ENCODE measurements around the gene DPF1.

DPF1 gene

GRCh38 chr19:38224014-38224862 is at the start of gene DPF1:
Gene DPF1, minus strand, starts transcription at chr19:38224222. Its CDS starts 80 bp downstream, at chr19:38224142.
- no peaks in the 10 kb centered on the region for H4K20me1 ChIP-seq (ENCODE audit: insufficient read depth, low read length)
- H3K36me3 ChIP-seq (replicated peaks; ENCODE audit: insufficient read depth, low read length), result no peaks in the 10 kb centered on the region
- peaks cover 3% of the 10 kb centered on the region; the same call in 1 of the 2 replicates for H3K4me1 ChIP-seq (ENCODE audit: low read length)
- peak within 1 kb of the TSS; percentile 71 for H3K4me3 ChIP-seq (ENCODE audit: low read length)
- H3K27ac ChIP-seq (ENCODE audit: low read length), result no peak within 1 kb of the TSS
- TF ChIP-seq CTCF (IDR thresholded peaks at IDR 0.05; ENCODE audit: low read length) (peak; percentile 41), EZH2 (optimal IDR thresholded peaks at IDR 0.05; ENCODE audit: low read depth, low read length) (no peak)
- H3F3A ChIP-seq (ENCODE audit: insufficient read depth, low read length), result no peaks in the 10 kb centered on the region
- H3K4me2 ChIP-seq (ENCODE audit: low read depth, low read length), result peak within 1 kb of the TSS; percentile 97
- no peaks in the 10 kb centered on the region for H3K79me2 ChIP-seq (ENCODE audit: low read length)
- H3K27me3 ChIP-seq (replicated peaks; ENCODE audit: insufficient read depth, low read length), result peaks cover 47% of the 10 kb centered on the region
- H3K9ac ChIP-seq (ENCODE audit: low read length), result peak within 1 kb of the TSS; percentile 49; the same call in 1 of the 2 replicates
- H3K9me3 ChIP-seq (replicated peaks; ENCODE audit: insufficient read depth, low read length), result no peaks in the 10 kb centered on the region
- peak within 1 kb of the TSS; percentile 93 for H2AFZ ChIP-seq (ENCODE audit: low read length)
- no peaks in the 10 kb centered on the region for H3K9me2 ChIP-seq (replicated peaks; ENCODE audit: insufficient read depth, low read length)
- DNase-seq, result peak; percentile 45

GRCh38 chr19:38273499-38273898 is 49.5 kb upstream of the DPF1 start:
- no peak for TF ChIP-seq EZH2phosphoT487 (IDR thresholded peaks at IDR 0.05; ENCODE audit: low read length)
- TF ChIP-seq EZH2 (optimal IDR thresholded peaks at IDR 0.05; ENCODE audit: low read depth, low read length), result no peak
- TF ChIP-seq CTCF (IDR thresholded peaks at IDR 0.05; ENCODE audit: low read length), result no peak
- H3K4me1 ChIP-seq (ENCODE audit: low read length), result no peaks in the 10 kb centered on the region

GRCh38 chr19:38270587-38271167 is 46.7 kb upstream of the DPF1 start:
- H3F3A ChIP-seq (ENCODE audit: insufficient read depth, low read length), result no peaks in the 10 kb centered on the region
- no peak for DNase-seq

More at GRCh38 chr19:38273499-38273898, 49.5 kb upstream of the DPF1 start:
- no peak overlapping the region for H3K4me3 ChIP-seq (ENCODE audit: low read length)
- no peak overlapping the region for H3K27ac ChIP-seq (ENCODE audit: low read length)
- DNase-seq, result no peak
- no peaks in the 10 kb centered on the region for H3K79me2 ChIP-seq (ENCODE audit: low read length)
- no peak overlapping the region for H3K9ac ChIP-seq (ENCODE audit: low read length)
- no peak overlapping the region for H2AFZ ChIP-seq (ENCODE audit: low read length)
- no peak overlapping the region for H3K4me2 ChIP-seq (ENCODE audit: low read depth, low read length)
- H3K9me3 ChIP-seq (replicated peaks; ENCODE audit: insufficient read depth, low read length), result no peaks in the 10 kb centered on the region
- H3K9me2 ChIP-seq (replicated peaks; ENCODE audit: insufficient read depth, low read length), result no peaks in the 10 kb centered on the region
- no peaks in the 10 kb centered on the region for H3K27me3 ChIP-seq (replicated peaks; ENCODE audit: insufficient read depth, low read length)
- no peaks in the 10 kb centered on the region for H3F3A ChIP-seq (ENCODE audit: insufficient read depth, low read length)
- no peaks in the 10 kb centered on the region for H4K20me1 ChIP-seq (ENCODE audit: insufficient read depth, low read length)
- no peaks in the 10 kb centered on the region for H3K36me3 ChIP-seq (replicated peaks; ENCODE audit: insufficient read depth, low read length)

More at GRCh38 chr19:38270587-38271167, 46.7 kb upstream of the DPF1 start:
- H2AFZ ChIP-seq (ENCODE audit: low read length), result no peak overlapping the region
- H3K27ac ChIP-seq (ENCODE audit: low read length), result no peak overlapping the region
- no peaks in the 10 kb centered on the region for H3K9me2 ChIP-seq (replicated peaks; ENCODE audit: insufficient read depth, low read length)
- H3K4me2 ChIP-seq (ENCODE audit: low read depth, low read length), result no peak overlapping the region
- no peaks in the 10 kb centered on the region for H3K4me1 ChIP-seq (ENCODE audit: low read length)
- no peaks in the 10 kb centered on the region for H3K27me3 ChIP-seq (replicated peaks; ENCODE audit: insufficient read depth, low read length)
- no peak overlapping the region for H3K9ac ChIP-seq (ENCODE audit: low read length)
- no peak overlapping the region for H3K4me3 ChIP-seq (ENCODE audit: low read length)
- H3K36me3 ChIP-seq (replicated peaks; ENCODE audit: insufficient read depth, low read length), result no peaks in the 10 kb centered on the region
- no peaks in the 10 kb centered on the region for H3K9me3 ChIP-seq (replicated peaks; ENCODE audit: insufficient read depth, low read length)
- TF ChIP-seq EZH2phosphoT487 (IDR thresholded peaks at IDR 0.05; ENCODE audit: low read length) (no peak), EZH2 (optimal IDR thresholded peaks at IDR 0.05; ENCODE audit: low read depth, low read length) (no peak), CTCF (IDR thresholded peaks at IDR 0.05; ENCODE audit: low read length) (no peak)
- no peaks in the 10 kb centered on the region for H3K79me2 ChIP-seq (ENCODE audit: low read length)
- H4K20me1 ChIP-seq (ENCODE audit: insufficient read depth, low read length), result no peaks in the 10 kb centered on the region
